ENCODE measurements around the gene ARTN. TPM values are rescaled to one million over a fixed set of nuclear protein-coding genes. Genes with fewer than 3 reads are reported as not detected.

Gene ARTN
- polyA plus RNA-seq, 3 donors = 0.74 to 1.3 (median 0.90) TPM

- H3K27ac ChIP-seq (ENCODE audit: low read depth, low read length) = no peak overlapping the region
- 79 to 91% (median 82%) methylated on average over 9 of the region's 9 CpGs for WGBS, 3 donors
Observed at GRCh38 chr1:43977376-43978263, 44.0 kb downstream of the ARTN start.

GRCh38 chr1:43978264-43978550 lies 44.6 kb downstream of the ARTN start:
- 50 to 61% (median 55%) methylated on average over 5 of the region's 5 CpGs for WGBS, 3 donors
- H3K27ac ChIP-seq (ENCODE audit: low read depth, low read length) = no peak overlapping the region

DNA sequence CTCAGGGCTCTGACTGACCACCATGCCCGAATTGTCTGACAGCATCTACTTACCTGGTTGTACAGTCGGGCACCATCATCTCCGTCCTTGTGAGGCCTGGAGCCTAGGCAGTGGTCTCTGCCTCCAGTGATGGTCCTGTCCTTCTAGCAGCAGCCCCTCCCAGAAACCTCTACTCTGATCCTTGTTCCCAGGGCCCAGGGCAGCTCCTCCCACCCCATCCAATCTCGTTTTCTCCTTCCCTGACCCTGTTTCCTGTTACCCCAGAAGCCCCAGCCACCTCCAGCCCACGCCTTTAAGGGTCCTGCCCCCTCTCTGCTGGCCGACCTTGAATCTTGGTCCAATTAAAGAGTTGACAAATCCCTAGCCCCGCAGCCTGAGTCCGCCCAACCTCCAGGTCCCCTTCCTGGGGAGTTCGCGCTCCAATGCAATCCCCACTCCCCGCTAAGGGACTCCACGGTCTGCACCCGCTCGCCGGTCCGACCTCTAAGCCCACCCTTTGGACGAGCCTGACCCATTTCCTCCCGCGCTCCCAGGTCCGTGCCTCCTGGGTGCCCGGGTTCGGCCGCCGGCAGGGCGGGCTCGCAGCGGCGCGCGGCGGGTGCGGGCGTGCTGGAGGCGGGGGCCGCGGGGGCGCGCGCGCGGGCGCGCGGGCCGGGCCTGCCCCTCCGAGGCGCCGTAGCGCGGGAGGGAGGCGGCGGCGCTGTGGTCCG lies 45.1 kb downstream of the ARTN start, which contains the start of gene B4GALT2:
Gene B4GALT2, plus strand, starts transcription at position 660 of the 710 bp plus-strand sequence. CDS start 1,951 bp downstream, outside the sequence.
- H3K27ac ChIP-seq (ENCODE audit: low read depth, low read length) = no peak within 1 kb of the TSS
- WGBS, 3 donors = 6 to 8% (median 7%) methylated on average over 37 to 51 of the region's 54 CpGs

DNA sequence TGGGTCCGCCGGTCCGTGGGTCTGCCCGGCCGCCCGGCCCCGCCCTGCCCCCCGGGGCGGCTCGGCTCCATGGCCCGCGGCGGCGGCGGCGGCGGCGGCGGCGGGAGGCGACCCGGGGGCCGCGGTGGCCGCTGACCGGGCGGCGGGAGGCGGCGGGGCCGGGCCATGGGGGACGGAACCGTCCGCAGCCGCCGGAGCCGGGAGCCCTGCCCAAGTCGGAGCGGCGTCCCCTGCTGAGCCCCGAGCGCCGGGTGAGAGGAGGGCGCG lies 45.6 kb downstream of the ARTN start:
- H3K27ac ChIP-seq (ENCODE audit: low read depth, low read length) = no peak overlapping the region
- 0% methylated on average over 1 to 43 of the region's 45 CpGs for WGBS, 3 donors

DNA sequence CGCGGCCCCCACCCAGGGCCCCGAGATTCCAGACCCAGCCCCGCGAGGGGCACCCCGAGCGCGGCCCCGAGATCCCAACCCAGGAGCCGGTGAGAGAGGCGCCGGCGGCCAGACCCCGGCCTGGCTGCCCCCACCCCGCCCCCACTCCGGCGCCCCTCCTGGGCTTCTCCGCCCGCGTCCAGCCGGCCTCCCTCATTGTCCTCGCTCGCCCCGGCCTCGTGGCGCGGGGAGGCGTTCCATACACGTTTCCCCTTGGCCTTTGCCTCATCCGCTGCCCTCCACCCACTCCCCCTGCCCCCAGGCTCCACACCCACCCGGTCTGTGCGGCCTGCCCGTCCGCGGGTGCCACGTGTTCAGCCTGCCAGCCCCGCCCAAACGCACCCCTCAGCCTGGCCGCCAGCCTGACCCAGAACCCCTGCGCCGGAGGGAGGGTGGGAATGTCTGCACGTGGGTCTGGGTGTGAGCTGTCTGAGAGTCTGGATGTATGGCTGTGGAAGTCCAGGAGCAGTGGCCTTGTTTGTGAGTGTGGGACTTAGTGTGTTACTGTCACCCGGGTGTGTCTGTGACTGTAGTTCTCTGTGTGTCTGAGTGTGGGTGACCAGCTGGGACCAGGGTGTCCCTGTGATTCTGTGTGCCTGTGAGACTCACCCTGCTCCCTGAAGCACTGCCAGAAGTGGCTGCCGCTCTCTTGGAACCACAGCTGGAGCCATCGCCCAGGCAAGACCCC lies 46.1 kb downstream of the ARTN start:
- H3K27ac ChIP-seq (ENCODE audit: low read depth, low read length) = no peak overlapping the region
- WGBS, 3 donors = 3 to 4% (median 4%) methylated on average over 31 to 44 of the region's 45 CpGs

GRCh38 chr1:43980255-43981134 lies 46.9 kb downstream of the ARTN start:
- no peak overlapping the region for H3K27ac ChIP-seq (ENCODE audit: low read depth, low read length)
- WGBS, 3 donors = 31 to 66% (median 57%) methylated on average over 13 of the region's 13 CpGs

- no peak overlapping the region for H3K27ac ChIP-seq (ENCODE audit: low read depth, low read length)
- WGBS, 3 donors = 52 to 88% (median 88%) methylated on average over 19 to 20 of the region's 20 CpGs
Observed at GRCh38 chr1:43981135-43981491, 47.5 kb downstream of the ARTN start.

GRCh38 chr1:43981636-43982035 lies 48.0 kb downstream of the ARTN start:
- 88 to 97% (median 96%) methylated on average over 20 of the region's 20 CpGs for WGBS, 3 donors
- no peak overlapping the region for H3K27ac ChIP-seq (ENCODE audit: low read depth, low read length)

DNA sequence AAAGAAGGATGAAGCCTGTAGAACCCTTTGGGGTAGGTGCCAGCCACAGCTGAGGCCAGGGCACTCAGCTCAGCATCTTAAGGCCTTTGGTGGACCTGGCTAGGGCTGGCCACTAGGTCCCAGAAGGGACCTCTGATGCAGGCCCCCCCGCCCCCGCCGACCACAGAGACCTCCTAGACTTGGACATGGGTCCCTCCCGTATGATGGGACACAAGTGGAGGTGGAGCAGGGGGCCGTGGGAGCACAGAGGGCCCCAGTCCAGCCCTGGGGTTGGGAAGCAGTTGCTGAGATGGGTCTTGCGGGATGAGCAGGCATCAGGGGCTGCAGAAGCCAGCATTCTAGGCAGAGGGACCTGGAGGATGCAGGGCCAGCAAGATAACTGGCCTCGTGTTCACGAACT lies 48.6 kb downstream of the ARTN start:
- WGBS, 3 donors = 90 to 91% (median 91%) methylated on average over 8 of the region's 8 CpGs
- no peak overlapping the region for H3K27ac ChIP-seq (ENCODE audit: low read depth, low read length)

DNA sequence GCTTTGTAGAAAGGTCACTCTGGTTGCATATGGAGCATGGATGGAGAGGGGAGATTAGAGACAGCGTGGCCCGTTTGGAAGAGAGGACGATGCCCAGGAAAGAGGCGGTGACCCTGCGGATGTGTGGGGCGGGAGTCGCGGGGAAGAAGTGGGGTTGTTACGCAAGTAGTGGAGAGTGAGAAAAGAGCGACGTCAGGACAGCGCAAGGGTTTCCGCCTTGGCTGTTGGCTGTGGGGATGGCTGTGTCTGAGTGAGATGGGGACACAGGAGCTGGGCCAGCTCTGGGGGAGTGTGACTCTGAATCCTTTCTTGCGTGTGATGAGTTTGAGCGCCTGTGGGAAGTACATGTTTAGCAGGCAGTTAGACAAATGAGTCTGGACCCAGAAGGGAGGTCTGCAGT lies 49.2 kb downstream of the ARTN start:
- no peak overlapping the region for H3K27ac ChIP-seq (ENCODE audit: low read depth, low read length)
- 54 to 82% (median 61%) methylated on average over 15 of the region's 15 CpGs for WGBS, 3 donors

DNA sequence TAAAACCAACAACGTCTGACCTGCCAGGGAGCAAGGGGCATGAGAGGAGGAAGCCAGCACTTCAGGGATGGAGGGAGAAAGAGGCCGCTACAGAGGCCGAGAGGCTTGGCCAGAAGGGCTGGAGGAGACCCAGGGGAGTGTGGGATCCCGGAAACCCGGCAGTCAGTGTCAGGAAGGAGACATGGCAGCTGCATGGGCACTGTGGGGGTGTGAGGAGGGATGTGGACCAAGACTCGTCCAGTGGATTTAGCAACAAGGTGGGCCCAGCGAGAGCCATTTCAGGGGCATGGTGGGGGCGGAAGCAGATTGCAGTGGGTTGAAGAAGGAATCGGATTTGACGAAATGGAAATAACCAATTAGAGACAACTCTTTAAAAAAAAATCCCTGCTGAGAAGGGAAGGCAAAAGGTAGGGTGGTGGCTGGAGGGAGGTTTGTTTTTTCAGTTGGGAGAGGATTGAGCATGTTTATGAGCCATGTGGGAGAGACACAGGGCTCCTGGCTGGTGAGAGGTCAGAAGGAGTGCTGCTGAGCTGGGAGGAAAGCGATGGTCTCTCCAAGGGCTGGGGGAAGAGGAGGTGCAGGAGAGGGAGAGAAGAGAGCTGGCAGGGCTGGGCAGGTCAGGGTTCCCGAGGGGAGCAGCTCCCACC lies 49.8 kb downstream of the ARTN start:
- no peak overlapping the region for H3K27ac ChIP-seq (ENCODE audit: low read depth, low read length)
- WGBS, 3 donors = 65 to 86% (median 73%) methylated on average over 12 of the region's 12 CpGs

DNA sequence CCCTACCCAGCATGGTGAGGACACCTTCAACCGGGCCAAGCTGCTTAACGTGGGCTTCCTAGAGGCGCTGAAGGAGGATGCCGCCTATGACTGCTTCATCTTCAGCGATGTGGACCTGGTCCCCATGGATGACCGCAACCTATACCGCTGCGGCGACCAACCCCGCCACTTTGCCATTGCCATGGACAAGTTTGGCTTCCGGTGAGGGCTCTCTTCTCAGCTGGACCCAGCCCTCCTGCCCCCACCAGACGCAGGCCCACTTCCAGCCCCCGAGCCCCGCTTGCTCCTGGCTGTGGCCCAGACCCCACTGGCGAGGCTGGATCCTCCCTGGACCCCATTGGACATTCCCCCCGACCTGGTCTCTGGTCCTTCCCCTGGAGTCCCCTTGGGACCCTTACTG lies 51.3 kb downstream of the ARTN start:
- H3K27ac ChIP-seq (ENCODE audit: low read depth, low read length) = no peak overlapping the region
- WGBS, 3 donors = 92 to 94% (median 93%) methylated on average over 14 to 16 of the region's 16 CpGs

DNA sequence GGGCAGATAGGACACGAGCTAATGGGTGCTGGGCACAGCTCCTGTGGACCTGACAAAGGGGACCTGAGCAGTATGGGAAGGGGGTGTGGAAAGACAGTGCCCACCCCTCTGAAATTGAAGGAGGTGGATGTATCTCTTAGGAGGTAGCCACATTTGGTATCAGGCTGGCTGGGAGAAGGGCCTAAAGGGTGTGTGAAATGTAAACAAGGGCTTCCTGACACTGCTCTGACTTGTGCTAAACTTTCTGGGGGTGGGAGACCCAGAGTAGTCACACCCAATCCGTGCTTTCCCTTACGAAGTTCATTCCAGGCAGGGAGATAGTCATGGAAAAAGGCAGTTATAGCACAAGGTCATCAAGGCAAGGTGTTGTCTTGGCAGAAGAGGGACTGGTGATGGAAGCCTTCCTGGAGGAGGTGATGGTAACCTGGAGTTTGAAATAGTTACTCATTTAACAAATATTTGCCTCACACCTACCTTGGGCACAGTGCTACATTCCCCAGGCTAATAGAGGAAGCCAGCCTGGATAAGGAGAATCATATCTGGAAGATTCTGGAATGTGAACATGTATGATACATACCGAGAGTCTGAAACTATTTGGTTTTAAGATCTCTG lies 52.5 kb downstream of the ARTN start:
- no peak overlapping the region for H3K27ac ChIP-seq (ENCODE audit: low read depth, low read length)
- 58 to 86% (median 85%) methylated on average over 4 of the region's 4 CpGs for WGBS, 3 donors

- H3K27ac ChIP-seq (ENCODE audit: low read depth, low read length) = no peak overlapping the region
- 65 to 83% (median 68%) methylated on average over 6 of the region's 6 CpGs for WGBS, 3 donors
Observed at GRCh38 chr1:43986712-43987111, 53.1 kb downstream of the ARTN start.
